Fibroblast of skin of right quadriceps (primary cell): Measurements from ENCODE around the gene SYNDIG1.

Source experiments
- DNase-seq: peaks from one replicate; pipeline ENCODE4 v3.0.0-alpha.2; 2013

The SYNDIG1 gene

GRCh38 chr20:24448170-24448569 lies 21.3 kb upstream of the SYNDIG1 start:
- no peak for DNase-seq

- no peak for DNase-seq
These were observed 20.3 kb upstream of the SYNDIG1 start for GRCh38 chr20:24449026-24449720.

GRCh38 chr20:24450177-24450576 lies 19.3 kb upstream of the SYNDIG1 start:
- no peak for DNase-seq

- DNase-seq: no peak
These were observed 18.6 kb upstream of the SYNDIG1 start for GRCh38 chr20:24450624-24451376.

DNA sequence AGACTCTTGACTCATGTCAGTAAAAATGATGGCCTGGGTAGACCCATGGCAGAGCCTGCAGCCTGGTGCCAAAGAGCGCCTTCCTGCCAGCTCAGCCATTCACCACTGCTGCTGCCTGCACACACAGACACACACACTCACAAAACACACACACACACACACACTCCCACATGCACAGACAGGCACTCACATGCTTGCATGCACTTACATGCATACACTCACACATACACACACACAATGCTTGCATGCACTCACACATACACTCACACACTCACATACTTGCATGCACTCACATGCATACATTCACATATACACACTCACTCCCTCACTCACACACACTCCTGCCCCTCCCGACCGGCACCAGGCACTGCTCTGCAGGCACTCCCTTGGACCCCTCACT lies 18.0 kb upstream of the SYNDIG1 start:
- no peak for DNase-seq

DNA sequence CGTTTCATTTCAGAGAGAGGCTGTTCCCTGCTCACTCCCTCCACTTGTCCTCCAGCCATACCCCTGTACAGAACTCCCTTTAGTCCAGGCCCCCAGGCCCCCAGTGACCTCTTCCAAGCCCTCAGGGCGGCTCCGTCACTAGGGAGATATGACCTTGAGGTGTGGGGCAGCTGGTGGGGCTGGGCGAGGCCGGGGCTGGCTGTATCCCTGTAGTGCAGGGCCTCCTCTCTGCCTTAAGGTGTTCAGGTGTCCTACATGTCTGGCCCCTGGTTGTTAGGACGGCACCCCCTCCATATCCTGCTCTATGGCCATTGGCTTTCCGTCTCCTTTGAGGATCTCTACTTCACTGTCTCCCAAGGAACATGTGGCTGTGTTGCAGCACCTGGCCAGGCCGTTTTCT lies 17.4 kb upstream of the SYNDIG1 start:
- no peak for DNase-seq

- no peak for DNase-seq
These were observed 16.8 kb upstream of the SYNDIG1 start for GRCh38 chr20:24452498-24453127.

DNA sequence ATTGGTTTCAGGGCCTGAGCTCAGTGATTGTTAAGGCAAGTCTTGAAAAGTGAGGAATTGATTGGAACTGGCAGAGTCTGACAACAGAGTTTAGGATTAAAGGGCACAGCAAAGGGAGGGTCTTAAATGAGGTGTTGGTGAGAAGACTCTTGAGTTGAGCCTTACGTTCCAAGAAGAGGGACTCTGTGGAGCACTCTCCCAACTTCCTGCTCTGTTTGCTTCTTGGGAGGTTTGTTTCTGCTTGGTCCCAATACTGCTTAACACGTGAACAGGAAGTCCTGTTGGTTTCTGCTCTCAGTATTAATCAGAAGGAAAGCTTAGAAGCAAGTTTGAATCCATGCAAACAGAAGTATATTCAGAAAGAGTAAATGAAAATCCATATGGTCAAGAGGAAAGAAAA lies 15.6 kb upstream of the SYNDIG1 start:
- DNase-seq: no peak

DNA sequence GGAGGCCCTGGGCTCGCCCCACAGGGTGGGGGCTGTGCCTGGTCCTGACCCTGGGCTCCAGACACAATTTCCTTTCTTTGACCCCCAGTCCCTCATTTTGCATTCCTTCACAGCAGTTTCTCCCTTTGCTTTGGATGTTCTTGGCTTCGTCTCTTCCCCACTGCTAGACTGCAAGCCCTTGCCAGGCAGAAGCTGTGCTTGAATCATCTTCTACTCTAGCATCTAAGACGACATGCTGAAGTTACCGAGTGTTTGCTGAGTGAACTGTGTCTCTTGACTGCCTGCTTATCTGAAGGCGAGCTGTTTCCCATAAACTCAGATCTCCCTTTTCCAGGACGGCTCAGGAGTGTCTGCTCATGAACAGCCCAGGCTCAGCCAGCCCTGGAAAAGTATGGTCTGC lies 14.3 kb upstream of the SYNDIG1 start:
- no peak for DNase-seq

- DNase-seq: no peak
These were observed 13.0 kb upstream of the SYNDIG1 start for GRCh38 chr20:24456398-24456781.

DNA sequence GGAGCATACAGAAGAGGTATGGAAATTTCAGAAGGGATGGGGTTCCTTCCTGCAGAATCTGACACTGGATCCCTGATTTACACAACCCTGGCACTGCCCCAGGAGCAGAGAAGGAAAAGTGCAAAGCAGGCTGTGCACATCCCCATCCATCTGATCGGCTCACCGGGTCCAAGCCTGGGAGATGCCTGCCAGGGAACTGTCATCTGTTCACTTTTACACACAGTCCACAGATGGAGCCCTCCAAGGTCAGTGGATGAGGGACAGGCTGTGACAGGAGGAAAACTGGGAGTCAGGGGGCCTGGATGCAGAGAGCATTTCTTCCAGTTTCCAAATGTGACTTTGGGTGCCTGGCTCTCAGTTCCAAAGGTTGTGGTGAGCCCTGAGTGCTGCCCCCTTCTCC lies 11.0 kb upstream of the SYNDIG1 start:
- DNase-seq: no peak

DNA sequence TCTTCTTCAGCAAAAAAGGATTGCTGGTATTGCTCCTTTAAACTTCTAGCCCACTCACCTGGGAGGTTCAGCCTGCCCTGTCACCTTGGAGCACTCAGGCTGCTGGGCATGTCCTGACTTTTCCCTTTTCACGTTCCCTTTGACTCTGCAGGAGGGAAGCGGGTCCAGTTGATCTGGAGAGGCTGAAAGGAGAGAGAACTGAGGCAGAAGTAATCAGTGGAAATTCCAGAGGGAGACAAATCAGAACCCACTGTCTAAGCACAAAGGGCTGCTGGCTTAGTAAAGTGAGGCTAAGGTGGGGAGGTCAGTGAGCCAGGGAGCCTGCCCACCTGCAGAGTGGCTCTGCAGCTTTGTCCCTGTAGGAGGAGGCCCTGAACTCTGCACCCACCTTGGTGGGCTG lies 9.7 kb upstream of the SYNDIG1 start:
- DNase-seq: no peak

GRCh38 chr20:24460712-24461111 lies 8.7 kb upstream of the SYNDIG1 start:
- no peak for DNase-seq

- no peak for DNase-seq
These were observed 7.6 kb upstream of the SYNDIG1 start for GRCh38 chr20:24461848-24462247.

DNA sequence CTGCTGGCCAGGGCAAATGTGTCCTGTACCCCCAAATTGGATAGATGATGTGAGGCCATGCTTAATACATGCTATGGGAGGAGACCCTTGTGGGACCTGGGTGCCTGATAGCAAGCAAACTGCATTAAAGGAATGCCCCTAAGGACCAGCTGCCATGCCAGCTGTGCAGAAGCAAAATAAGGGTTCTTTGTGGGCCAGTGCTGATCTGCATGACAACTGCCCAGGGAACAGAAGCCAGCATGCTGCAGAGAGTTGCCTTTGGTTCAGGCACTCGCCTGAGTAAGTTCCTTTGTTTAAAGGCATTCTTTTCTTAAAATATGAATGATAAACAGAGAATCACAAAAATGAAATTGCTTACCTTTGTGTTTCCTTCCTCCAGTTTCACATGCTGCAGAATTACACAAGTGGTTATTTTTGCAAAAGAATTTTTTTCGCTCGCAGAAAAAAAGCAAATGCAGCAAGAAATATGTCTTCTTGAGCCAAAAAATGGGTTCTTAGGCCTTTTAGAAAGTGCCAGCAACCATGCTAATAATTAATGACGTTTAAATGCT lies 6.9 kb upstream of the SYNDIG1 start:
- DNase-seq: no peak

DNA sequence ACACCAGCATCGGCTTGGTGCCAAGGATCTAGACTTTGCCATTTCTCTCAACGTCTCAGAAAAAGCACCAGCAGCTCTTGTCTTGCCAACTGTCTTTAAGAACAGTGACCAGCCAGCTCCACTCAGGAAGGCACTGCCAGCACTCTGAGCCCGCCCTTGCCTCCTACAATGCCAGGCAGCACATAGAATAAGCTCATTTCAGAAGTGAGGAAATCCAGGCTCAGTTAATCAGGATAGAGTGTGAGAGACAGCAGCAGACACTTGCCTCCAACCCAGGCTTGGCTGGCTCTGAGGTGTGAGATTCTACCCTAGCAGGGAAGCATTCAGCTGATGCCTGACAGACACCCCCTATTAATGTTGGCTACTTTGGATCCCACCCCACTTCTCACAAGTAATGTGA lies 4.3 kb upstream of the SYNDIG1 start:
- no peak for DNase-seq

GRCh38 chr20:24465730-24466129 lies 3.7 kb upstream of the SYNDIG1 start:
- peak; percentile 46 for DNase-seq

GRCh38 chr20:24468401-24469115 lies 871 bp upstream of the SYNDIG1 start:
- no peak for DNase-seq

- no peak for DNase-seq
These were observed 691 bp downstream of the SYNDIG1 start for GRCh38 chr20:24469894-24470745.

- DNase-seq: no peak
These were observed 1.5 kb downstream of the SYNDIG1 start for GRCh38 chr20:24470746-24471582.

GRCh38 chr20:24472426-24472825 lies 3.0 kb downstream of the SYNDIG1 start:
- no peak for DNase-seq
